Measurements from ENCODE around the gene CCDC50. TPM values are rescaled to one million over a fixed set of nuclear protein-coding genes. Genes with fewer than 3 reads are reported as not detected.

CCDC50 gene
- total and polyA plus RNA-seq, 2 experiments from 2014 or later, result 31.6 to 49.6 TPM

DNA sequence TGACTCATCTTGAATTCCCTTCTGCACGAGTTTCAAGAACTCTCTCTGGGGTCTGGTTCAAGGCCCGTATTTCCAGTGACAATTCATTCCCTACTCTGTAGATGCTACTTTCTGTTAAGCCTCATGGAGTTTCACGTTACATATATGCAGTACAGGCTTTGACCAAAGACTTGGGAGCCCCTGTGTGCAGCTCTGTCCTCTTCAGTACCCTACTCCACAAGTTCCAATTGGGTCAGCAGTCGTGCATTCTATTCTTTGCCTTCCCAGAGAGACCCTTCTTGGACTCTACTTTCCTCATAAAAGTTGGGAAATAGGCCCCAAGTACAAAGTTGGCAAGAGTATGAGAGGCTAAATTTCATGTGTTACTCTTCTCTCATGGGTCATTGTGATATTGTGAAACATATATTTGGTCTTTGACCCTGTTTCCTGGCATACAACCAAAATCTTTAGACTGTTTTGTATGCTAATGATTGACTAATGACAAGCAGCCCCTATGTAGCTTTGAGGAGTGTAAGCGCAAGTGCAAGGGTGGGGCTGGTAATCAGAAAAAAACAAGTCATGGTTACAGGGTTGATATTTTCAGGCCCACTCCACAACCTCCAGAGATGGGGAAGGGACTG is 15.0 kb upstream of the CCDC50 start:
- Histone ChIP-seq H2AFZ (no peak overlapping the region), H4K20me1 (ENCODE audit: insufficient read depth, poor library complexity, severe bottlenecking) (no peaks in the 10 kb centered on the region), H3K27me3 (no peaks in the 10 kb centered on the region), H3K4me1 (ENCODE audit: insufficient read depth) (no peaks in the 10 kb centered on the region), H3K4me3 (no peak overlapping the region), H3K9me2 (replicated peaks; ENCODE audit: insufficient read depth) (no peaks in the 10 kb centered on the region), H3K36me3 (replicated peaks; ENCODE audit: insufficient read depth, low read depth) (no peaks in the 10 kb centered on the region), H3K4me2 (no peak overlapping the region), H3K79me2 (no peaks in the 10 kb centered on the region), H3K27ac (peak overlapping the region; percentile 16), H3K9me3 (ENCODE audit: low read depth) (no peaks in the 10 kb centered on the region)
- no peak for TF ChIP-seq EZH2phosphoT487 (IDR thresholded peaks at IDR 0.05; ENCODE audit: low read depth, severe bottlenecking, unreplicated experiment)
- no peak for TF ChIP-seq EZH2 (IDR thresholded peaks at IDR 0.05; ENCODE audit: borderline replicate concordance)
- TF ChIP-seq, protein P1, sequence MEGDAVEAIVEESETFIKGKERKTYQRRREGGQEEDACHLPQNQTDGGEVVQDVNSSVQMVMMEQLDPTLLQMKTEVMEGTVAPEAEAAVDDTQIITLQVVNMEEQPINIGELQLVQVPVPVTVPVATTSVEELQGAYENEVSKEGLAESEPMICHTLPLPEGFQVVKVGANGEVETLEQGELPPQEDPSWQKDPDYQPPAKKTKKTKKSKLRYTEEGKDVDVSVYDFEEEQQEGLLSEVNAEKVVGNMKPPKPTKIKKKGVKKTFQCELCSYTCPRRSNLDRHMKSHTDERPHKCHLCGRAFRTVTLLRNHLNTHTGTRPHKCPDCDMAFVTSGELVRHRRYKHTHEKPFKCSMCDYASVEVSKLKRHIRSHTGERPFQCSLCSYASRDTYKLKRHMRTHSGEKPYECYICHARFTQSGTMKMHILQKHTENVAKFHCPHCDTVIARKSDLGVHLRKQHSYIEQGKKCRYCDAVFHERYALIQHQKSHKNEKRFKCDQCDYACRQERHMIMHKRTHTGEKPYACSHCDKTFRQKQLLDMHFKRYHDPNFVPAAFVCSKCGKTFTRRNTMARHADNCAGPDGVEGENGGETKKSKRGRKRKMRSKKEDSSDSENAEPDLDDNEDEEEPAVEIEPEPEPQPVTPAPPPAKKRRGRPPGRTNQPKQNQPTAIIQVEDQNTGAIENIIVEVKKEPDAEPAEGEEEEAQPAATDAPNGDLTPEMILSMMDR (IDR thresholded peaks at IDR 0.05; ENCODE audit: poor library complexity), result no peak
- peak; percentile 22 for DNase-seq (ENCODE audit: low spot score)
- WGBS (ENCODE audit: low lambda C conversion rate, missing lambda C conversion rate), result 84% methylated on average over 5 of the region's 5 CpGs

DNA sequence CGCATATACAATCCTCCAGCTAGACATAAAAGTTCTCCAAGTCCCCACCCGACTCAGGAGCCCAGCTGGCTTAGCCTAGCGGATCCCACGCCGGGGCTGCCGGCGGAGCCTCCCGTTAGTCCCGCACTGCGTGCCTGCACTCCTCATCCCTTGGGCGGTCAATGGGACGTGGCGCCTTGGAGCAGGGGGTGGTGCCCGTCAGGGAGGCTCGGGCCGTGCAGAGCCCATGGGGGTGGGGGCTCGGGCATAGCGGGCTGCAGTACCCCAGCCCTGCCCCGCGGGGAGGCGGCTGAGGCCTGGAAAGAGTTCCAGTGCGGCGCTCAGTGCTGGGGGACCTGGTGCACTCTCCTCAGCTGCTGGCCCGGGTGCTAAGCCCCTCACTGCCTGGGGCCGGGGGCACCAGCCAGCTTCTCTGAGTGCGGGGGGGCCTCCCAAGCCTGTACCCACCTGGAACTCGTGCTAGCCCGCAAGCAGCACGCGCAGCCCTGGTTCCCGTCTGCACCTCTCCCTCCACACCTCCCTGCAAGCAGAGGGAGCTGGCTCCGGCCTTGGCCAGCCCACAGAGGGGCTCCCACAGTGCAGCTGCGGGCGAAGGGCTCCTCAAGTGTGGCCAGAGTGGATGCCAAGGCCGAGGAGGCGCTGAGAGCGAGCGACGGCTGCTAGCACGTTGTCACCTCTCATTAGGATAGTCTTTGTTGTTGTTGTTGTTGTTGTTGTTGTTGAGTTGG is 12.2 kb upstream of the CCDC50 start:
- Histone ChIP-seq H3K9me2 (replicated peaks; ENCODE audit: insufficient read depth) (no peaks in the 10 kb centered on the region), H3K36me3 (replicated peaks; ENCODE audit: insufficient read depth, low read depth) (no peaks in the 10 kb centered on the region), H3K27me3 (no peaks in the 10 kb centered on the region), H3K4me1 (ENCODE audit: insufficient read depth) (no peaks in the 10 kb centered on the region), H3K9me3 (ENCODE audit: low read depth) (no peaks in the 10 kb centered on the region), H3K4me3 (no peak overlapping the region), H3K4me2 (no peak overlapping the region), H3K79me2 (no peaks in the 10 kb centered on the region), H2AFZ (no peak overlapping the region), H3K27ac (no peak overlapping the region), H4K20me1 (ENCODE audit: insufficient read depth, poor library complexity, severe bottlenecking) (no peaks in the 10 kb centered on the region)
- TF ChIP-seq EZH2 (IDR thresholded peaks at IDR 0.05; ENCODE audit: borderline replicate concordance), result no peak
- no peak for TF ChIP-seq EZH2phosphoT487 (IDR thresholded peaks at IDR 0.05; ENCODE audit: low read depth, severe bottlenecking, unreplicated experiment)
- TF ChIP-seq, protein P1 (IDR thresholded peaks at IDR 0.05; ENCODE audit: poor library complexity), result no peak
- 96% methylated on average over 40 of the region's 40 CpGs for WGBS (ENCODE audit: low lambda C conversion rate, missing lambda C conversion rate)
- no peak for DNase-seq (ENCODE audit: low spot score)

DNA sequence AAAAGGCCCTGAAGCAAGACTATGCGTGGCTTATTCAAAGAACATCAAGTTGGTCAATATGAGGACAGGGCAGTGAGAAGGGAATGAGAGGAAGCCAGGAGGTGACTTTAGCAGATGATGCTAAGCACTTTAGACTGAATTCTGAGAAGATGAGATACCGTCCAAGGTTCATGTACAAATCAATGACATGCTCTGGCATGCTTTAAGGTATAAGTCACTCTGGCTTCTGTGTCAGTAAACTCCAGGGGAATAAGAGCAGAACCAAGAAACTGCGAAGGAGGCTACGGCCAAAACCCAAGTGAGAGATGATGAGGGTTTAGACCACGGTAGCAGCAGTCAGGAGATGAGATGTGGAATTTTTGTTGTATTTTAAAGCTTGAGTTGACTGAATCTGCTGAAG is 8.9 kb upstream of the CCDC50 start:
- H4K20me1 ChIP-seq (ENCODE audit: insufficient read depth, poor library complexity, severe bottlenecking), result no peaks in the 10 kb centered on the region
- no peaks in the 10 kb centered on the region for H3K27me3 ChIP-seq
- no peak overlapping the region for H3K27ac ChIP-seq
- H3K4me1 ChIP-seq (ENCODE audit: insufficient read depth), result no peaks in the 10 kb centered on the region
- H2AFZ ChIP-seq, result no peak overlapping the region
- no peak overlapping the region for H3K4me3 ChIP-seq
- no peak for DNase-seq (ENCODE audit: low spot score)
- WGBS (ENCODE audit: low lambda C conversion rate, missing lambda C conversion rate), result 89% methylated on average over 5 of the region's 5 CpGs
- no peaks in the 10 kb centered on the region for H3K9me3 ChIP-seq (ENCODE audit: low read depth)
- no peak overlapping the region for H3K4me2 ChIP-seq
- H3K9me2 ChIP-seq (replicated peaks; ENCODE audit: insufficient read depth), result no peaks in the 10 kb centered on the region
- no peaks in the 10 kb centered on the region for H3K79me2 ChIP-seq
- H3K36me3 ChIP-seq (replicated peaks; ENCODE audit: insufficient read depth, low read depth), result no peaks in the 10 kb centered on the region
- TF ChIP-seq EZH2 (IDR thresholded peaks at IDR 0.05; ENCODE audit: borderline replicate concordance), result no peak
- TF ChIP-seq, protein P1 (IDR thresholded peaks at IDR 0.05; ENCODE audit: poor library complexity), result no peak
- TF ChIP-seq EZH2phosphoT487 (IDR thresholded peaks at IDR 0.05; ENCODE audit: low read depth, severe bottlenecking, unreplicated experiment), result no peak

Data from hepatocyte (in vitro differentiated cells).